ENCODE results near the gene IGLL1.
"Not testable (repeated sequence)": the region's sequence is repeated elsewhere in the genome, so short reads cannot be mapped to it uniquely, and the experiment has no call there.

IGLL1 gene

DNA sequence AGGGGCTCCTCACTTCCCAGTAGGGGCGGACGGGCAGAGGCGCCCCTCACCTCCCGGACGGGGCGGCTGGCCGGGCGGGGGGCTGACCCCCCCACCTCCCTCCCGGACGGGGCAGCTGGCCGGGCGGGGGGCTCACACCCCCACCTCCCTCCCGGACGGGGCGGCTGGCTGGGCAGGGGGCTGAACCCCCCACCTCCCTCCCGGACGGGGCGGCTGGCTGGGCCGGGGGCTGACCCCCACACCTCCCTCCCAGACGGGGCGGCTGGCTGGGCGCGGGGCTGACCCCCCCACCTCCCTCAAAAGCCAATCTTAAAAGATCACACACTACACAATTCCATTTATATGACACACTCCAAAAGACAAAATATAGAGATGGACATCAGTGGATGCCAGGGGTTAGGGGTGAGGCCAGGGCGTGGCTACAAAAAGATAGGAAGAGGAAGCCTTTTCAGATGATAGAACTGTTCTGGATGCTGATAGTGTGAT, 19.0 kb downstream of the IGLL1 start:
- DNase-seq: not testable (repeated sequence)

DNA sequence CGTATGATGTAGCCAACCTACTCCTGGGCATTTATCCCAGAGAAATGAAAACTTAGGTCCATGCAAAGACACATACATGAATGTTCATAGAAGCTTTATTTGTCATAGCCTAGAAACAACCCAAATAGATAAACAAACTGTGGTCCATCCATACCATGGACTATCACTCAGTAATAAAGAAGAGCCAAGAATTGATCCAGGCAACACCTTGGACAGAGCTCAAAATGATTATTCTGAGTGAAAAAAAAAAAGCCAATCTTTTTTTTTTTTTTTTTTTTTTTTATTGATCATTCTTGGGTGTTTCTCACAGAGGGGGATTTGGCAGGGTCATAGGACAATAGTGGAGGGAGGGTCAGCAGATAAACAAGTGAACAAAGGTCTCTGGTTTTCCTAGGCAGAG, 19.9 kb downstream of the IGLL1 start:
- not testable (repeated sequence) for DNase-seq

DNA sequence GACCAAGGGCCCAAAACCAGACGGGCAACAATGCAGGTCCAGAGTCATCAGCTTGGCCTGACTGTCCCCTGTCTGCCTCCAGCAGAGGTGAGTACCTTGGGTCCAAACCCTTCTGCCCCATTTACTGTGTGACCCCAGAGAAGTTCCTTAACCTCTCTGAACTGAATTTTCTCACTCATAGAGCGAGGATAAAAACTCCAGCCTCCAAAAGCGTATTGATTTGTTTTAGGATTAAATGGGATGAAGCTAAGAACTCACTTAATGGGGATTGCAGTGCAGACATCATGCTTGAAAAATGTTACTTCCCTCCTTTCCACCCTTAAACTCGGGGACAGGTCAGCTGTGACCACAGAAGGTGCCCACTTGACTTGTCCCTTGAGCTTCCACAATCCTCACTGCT, 22.6 kb downstream of the IGLL1 start:
- DNase-seq: no peak

DNA sequence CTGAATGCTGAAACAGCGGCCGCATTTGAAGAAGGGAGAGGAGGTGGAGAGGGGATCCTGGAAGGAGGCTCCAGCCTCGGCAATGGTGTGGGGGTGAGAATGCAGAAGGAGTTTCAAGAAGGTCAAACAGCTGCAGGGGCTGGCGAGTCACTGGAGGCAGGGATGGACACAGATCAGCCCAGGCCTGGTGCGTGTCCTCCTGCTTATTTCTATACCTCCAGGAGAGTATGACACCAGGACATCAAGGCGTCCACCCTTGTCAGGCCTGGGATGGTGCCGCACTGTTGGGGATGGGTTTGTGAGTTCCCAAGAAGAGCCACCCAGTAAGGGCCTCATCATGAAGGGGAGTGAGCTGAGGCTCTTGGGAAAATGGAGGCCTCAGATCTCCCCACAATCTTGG, 23.1 kb downstream of the IGLL1 start:
- DNase-seq: no peak

DNA sequence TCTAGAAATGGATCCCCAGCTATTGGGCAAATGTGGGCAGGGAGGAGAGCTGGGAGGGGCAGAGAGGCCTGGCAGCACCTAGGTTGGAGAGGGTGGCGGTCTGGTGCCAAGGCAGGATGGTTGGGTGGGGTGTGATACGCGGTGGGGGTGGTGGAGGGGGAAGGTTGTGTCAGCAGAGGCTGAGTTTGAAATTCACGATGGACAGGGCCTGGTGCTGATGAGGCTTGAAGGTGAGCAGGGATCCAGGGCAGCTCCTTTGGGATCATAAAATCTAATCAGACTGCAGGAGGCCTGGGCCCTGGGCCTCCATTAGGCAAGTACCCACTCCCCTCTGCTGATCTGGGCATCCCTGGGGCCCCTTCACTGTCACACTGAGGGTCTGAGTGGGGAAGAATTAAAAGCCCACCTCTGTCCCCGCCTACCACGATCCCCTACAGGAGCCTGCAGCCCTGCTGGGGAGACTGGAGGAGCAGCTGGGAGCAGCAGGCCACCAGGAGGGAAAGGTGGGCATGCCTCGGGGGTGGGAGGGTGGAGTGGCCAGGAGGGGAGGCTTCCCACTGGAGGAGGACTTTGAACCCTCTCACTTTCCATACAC, 24.0 kb downstream of the IGLL1 start:
- no peak for DNase-seq

DNA sequence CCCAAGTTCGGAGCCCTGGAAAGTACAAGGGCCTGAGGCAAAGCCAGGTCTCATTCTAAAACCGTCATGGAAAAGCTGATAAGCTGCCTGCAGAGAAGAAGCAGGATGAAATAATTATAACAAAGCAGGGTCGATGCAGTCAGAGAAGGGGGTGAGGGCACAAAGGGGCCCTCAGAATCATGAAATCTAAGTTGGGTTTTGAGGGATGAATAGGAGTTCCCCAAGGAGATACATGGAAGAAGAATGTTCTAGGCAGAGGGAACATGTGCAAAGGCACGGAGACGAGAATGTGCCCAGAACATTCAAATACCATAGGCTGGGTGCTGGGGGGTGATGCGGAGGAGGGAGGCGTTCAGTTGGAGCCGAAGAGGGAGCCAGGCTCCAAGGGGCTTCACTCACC, 25.0 kb downstream of the IGLL1 start:
- DNase-seq: no peak

DNA sequence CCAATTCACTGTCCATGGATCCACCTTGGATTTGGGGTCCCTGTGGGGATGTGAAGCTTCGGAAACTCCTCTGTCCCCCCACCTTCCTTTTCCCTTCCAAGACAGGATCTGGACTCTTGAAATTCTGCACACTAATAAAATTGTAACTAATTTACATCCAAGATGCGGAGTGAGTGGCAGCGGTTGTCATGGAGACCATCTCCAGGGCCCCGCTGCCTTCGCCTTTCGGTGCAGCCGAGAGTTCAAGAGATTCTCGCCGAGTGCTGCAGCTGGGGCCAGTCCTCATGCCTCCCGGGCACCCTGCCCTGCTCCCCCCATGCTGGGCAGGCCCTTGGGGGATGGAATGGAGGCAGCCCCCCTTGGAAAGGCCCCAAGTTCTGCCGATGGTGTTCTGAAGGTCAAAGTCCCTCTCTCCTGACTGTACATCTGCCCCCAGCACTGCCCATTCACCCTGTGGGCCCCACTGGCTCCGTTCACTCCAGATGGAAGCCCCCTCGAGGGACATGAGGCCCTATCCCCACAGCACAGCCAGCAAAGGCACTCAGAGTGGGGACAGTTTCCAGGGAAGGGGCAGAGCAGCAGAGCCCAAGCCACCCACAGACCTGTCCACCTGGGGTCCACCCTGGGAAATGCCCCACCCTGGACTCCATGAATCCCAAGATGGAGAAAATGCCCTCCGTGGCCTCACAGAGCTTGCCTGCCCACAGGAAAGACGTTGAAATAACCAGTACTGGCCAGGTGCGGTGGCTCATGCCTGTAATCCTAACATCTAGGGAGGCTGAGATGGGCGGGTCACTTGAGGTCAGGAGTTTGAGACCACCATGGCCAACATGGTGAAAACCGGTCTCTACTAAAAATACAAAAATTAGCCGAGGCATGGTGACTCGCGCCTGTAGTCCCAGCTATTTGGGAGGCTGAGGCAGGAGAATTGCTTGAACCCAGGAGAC, 25.9 kb downstream of the IGLL1 start:
- DNase-seq: no peak

DNA sequence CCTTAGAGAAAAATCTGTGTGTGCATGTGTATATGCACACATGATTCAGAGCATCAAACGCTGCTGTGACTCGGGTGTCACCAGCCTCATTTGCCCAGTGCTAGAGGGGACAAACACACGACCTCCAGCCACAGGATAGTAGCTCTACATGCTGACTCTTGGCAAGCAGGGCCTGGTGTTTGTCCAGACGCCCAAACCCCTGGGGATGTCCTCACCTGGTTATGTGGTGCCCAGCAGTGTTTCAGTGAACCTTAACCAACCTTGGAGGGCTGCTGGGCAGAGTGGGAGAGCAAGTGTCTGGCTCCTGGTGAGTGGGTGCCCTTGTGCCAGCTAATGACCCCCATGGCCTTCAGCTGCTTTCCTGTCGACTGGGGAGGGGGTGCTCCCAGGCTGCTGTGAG, 26.7 kb downstream of the IGLL1 start:
- DNase-seq: no peak

DNA sequence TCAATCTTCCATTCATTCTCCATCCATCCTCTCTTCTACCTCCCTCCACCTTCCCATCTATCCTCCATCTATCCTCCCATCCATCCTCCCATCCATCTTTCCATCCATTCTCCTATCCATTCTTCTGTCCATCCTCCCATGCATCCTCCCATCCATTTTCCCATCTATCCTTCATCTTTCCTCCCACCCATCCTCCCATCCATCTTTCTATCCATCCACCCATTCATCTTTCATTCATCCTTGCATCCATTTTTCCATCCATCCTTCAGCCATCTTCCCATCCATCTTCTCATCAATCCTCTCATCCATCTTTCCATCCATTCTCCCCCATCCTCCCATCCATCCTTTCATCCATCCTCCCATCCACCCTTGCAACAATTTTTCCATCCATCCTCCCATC, 27.5 kb downstream of the IGLL1 start:
- no peak for DNase-seq

DNA sequence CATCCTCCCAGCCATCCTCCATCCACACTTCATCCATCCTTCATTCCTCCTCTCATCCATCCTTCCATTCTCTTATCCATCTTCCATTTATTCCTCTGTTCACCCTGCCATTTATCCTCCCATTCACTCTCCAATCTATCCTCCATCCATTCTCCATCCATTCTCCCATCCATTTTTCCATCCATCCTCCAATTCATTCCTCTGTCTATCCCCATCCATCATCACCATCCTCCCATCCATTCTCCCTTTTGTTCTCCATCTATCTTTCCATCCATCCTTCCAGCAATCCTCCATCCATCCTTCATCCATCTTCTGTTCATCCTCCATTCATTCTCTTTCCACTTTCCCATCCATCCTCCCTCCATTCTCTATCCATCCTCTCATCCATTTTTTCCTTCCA, 28.7 kb downstream of the IGLL1 start:
- DNase-seq: no peak

DNA sequence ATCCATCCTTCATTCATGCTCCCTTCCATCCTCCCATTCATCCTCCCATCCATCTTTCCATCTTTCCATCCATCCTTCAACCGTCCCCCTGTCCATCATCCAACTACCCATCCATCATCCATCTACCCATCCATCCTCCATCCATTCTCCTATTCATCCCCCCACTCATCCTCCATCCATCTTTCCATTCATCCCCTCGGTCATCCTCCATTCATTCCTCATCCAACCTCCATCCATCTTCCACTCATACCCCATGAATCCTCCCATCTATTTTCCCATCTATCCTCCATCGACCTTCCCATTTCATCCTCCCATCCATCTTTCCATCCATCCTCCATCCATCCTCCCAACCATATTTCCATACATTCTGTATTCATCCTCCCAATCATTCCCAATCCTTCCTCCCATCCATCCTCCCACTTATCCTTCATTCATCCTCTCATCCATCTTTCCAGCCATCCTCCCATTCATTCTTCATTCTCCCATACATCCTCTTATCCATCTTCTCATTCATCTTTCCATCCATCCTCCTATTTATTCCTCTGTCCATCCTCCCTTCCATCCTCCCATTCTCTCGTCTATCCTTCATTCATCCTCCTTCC, 29.9 kb downstream of the IGLL1 start:
- DNase-seq: no peak

DNA sequence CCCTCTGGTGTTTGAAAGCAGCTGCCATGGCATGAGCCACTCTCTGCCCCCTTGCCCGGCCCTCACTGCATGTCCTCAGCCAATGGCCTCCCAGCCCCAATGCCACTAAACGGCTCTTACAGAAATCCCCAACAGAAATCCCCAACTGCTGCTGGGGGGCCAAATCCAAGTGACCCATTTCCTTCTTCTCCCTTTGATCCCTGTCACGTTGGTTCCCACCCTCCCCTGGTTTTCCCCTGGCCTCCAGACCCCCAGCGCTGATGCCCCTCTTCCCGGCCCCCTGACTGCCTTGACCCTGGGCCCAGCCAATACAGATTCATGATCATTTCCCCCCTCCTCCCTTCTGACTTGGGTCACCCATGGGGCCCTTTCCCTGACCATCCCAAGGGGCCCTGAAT, 30.9 kb downstream of the IGLL1 start:
- DNase-seq: no peak

DNA sequence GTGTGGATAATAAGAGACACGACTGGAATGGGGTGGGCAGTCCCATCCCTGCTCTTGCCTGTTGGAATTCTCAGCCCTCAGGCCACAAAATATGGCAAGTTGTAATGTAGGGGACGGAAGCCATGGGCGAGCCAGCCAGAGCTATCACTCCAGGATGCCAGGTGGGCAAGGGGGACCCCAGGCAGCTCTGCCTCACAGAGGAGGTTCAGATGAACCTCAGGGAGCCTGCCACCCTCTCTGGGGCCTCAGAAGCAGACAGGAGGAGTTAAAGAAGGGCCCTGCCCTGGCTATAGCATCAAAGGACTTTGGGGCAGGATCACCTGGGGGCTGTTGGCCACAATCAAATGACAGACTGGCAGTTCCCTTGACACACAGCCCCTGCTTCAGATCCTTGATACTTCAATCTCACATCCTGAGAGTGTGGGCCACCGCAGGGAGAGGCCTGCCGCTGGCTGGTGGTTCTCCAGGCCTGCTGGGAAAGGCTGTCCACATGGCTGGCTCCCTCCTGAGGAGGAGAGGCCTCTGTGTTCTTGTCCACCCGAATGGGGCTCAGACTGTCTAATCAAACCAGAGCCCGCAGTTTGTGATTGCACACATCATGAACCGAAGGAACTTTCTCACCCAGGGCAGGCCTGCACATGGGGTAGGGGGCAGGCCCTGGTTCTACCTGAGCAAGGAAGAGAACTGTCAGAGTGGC, 31.4 kb downstream of the IGLL1 start:
- DNase-seq: no peak

DNA sequence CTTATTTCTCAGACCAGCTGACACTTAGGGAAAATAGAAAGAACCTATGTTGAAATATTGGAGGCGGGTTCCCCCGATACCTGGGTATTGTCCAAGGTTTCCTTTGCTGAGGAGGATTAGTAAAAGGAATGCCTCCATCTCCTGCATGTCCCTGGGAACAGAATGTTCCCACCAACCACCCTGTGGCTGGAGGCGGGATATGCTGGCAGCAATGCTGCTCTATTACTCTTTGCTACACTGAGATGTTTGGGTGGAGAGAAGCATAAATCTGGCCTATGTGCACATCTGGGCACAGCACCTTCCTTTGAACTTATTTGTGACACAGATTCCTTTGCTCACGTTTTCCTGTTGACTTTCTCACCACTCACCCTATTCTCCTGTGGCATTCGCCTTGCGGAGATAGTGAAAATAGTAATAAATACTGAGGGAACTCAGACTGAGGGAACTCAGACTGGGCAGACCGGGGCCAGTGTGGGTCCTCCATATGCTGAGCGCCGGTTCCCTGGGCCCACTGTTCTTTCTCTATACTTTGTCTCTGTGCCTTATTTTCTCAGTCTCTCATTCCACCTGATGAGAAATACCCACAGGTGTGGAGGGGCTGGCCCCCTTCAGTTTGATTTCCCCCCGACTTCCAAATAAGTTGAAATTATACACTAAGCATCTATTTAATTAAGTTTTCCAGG, 32.1 kb downstream of the IGLL1 start:
- DNase-seq: no peak

DNA sequence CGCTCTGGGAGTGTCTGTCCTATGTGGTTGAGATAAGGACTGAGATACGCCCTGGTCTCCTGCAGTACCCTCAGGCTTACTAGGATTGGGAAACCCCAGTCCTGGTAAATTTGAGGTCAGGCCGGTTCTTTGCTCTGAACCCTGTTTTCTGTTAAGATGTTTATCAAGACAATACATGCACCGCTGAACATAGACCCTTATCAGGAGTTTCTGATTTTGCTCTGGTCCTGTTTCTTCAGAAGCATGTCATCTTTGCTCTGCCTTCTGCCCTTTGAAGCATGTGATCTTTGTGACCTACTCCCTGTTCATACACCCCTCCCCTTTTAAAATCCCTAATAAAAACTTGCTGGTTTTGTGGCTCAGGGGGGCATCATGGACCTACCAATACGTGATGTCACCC, 32.7 kb downstream of the IGLL1 start:
- DNase-seq: not testable (repeated sequence)

DNA sequence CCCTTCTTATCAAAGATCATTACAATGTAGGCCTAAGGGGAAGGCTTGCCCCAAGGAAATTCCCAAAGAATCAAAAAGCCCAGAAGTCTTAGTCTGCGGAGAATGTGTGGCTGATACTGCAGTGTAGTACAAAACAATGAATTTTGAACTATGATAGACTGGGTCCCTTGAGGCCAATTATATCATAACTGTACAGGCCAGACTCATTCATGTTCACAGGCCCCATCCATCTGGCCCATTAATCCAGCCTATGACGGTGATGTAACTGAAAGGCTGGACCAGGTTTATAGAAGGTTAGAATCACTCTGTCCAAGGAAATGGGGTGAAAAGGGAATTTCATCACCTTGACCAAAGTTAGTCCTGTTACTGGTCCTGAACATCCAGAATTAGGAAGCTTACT, 35.2 kb downstream of the IGLL1 start:
- no peak for DNase-seq

DNA sequence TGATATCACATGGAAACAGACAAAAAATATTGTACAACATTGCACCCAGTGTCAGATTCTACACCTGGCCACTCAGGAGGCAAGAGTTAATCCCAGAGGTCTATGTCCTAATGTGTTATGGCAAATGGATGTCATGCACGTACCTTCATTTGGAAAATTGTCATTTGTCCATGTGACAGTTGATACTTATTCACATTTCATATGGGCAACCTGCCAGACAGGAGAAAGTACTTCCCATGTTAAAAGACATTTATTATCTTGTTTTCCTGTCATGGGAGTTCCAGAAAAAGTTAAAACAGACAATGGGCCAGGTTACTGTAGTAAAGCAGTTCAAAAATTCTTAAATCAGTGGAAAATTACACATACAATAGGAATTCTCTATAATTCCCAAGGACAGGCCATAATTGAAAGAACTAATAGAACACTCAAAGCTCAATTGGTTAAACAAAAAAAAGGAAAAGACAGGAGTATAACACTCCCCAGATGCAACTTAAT, 36.5 kb downstream of the IGLL1 start:
- DNase-seq: not testable (repeated sequence)

DNA sequence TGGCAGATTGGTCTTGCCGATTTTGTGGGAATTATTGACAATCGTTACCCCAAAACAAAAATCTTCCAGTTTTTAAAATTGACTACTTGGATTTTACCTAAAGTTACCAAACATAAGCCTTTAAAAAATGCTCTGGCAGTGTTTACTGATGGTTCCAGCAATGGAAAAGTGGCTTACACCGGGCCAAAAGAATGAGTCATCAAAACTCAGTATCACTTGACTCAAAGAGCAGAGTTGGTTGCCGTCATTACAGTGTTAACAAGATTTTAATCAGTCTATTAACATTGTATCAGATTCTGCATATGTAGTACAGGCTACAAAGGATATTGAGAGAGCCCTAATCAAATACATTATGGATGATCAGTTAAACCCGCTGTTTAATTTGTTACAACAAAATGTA, 37.2 kb downstream of the IGLL1 start:
- no peak for DNase-seq

DNA sequence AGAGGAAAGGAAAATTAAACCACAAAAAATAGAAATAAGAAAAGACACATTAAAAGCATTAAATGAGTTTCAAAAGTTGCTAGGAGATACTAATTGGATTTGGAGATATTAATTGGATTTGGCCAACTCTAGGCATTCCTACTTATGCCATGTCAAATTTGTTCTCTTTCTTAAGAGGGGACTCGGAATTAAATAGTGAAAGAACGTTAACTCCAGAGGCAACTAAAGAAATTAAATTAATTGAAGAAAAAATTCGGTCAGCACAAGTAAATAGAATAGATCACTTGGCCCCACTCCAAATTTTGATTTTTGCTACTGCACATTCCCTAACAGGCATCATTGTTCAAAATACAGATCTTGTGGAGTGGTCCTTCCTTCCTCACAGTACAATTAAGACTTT, 37.7 kb downstream of the IGLL1 start:
- not testable (repeated sequence) for DNase-seq

DNA sequence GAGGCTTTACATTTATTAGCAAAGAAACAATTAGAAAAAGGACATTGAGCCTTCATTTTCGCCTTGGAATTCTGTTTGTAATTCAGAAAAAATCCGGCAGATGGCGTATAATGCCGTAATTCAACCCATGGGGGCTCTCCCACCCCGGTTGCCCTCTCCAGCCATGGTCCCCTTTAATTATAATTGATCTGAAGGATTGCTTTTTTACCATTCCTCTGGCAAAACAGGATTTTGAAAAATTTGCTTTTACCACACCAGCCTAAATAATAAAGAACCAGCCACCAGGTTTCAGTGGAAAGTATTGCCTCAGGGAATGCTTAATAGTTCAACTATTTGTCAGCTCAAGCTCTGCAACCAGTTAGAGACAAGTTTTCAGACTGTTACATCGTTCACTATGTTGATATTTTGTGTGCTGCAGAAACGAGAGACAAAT, 38.2 kb downstream of the IGLL1 start:
- not testable (repeated sequence) for DNase-seq

DNA sequence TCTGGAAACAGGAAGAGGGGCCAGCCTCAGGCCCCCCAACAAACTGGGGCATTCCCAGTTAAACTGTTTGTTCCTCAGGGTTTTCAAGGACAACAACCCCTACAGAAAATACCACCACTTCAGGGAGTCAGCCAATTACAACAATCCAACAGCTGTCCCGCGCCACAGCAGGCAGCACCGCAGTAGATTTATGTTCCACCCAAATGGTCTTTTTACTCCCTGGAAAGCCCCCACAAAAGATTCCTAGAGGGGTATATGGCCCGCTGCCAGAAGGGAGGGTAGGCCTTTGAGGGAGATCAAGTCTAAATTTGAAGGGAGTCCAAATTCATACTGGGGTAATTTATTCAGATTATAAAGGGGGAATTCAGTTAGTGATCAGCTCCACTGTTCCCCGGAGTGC, 39.3 kb downstream of the IGLL1 start:
- DNase-seq: not testable (repeated sequence)

DNA sequence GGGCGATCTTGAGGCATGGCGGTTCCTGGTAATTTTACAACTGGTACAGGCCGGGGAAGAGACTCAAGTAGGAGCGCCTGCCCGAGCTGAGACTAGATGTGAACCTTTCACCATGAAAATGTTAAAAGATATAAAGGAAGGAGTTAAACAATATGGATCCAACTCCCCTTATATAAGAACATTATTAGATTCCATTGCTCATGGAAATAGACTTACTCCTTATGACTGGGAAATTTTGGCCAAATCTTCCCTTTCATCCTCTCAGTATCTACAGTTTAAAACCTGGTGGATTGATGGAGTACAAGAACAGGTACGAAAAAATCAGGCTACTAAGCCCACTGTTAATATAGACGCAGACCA, 40.3 kb downstream of the IGLL1 start:
- not testable (repeated sequence) for DNase-seq
